GM23338 (cell line): ENCODE measurements around the gene QRICH2.

Experiments used
- CTCF ChIP-seq, 2 experiments: fragments of 200-600 bp in 1 of 2; sonication (generic) in 1 of 2; conservative IDR thresholded peaks; 2 replicates each; pipeline versions ENCODE4 v1.5.1 to v1.6.1; 2016 to 2017; ENCODE audit warnings: antibody characterized with exemption in 2 of 2, low read depth in 2 of 2, mild to moderate bottlenecking in 2 of 2, moderate library complexity in 1 of 2
- EZH2 ChIP-seq: fragments of 200-600 bp; sonication (generic); IDR thresholded peaks from one replicate; pipeline ENCODE4 v1.8.0; 2017; ENCODE audit warnings: antibody characterized with exemption, mild to moderate bottlenecking, low read depth; ENCODE audit not compliant: unreplicated experiment
- POLR2AphosphoS5 ChIP-seq: IDR thresholded peaks from 2 replicates; pipeline ENCODE4 v1.6.1; 2016; ENCODE audit warnings: antibody characterized with exemption, low read depth
- TF ChIP-seq, protein P1 (sequence below): IDR thresholded peaks from 2 replicates; pipeline ENCODE4 v1.6.1; 2016; ENCODE audit warnings: antibody characterized with exemption

DNA sequence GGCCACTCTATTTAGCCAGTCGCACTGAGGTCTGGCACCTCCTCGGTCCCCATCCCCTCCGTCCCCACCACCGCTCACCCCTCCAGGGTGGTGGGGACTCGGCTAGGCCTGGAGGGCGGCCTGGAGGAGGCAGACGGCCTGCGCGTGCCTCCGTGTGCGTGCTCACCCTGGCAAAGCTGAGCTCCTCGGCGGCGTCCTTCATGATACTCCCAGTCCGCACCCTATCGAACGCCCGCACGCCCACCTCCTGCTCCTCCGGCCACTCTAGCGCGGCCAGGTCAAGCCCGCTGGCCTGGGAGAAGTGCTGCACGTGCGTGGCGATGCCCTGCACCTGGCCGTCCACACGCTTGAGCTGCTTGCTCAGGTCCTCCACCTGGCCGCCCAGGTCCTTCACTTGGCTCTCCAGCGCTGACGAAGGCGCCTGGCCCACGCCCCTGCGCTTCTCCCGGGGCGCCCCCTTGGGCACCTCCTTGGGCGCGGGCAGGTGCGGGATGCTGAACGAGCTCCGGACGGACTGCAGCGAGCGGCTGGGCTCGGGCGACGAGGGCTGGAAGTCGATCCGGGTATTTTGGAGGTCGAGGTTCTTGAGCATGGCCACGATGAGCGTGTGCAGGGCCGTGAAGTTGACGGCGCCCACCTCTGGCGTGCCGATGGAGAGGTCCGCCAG, 644 bp downstream of the QRICH2 start:
- TF ChIP-seq CTCF (conservative IDR thresholded peaks at IDR 0.05; ENCODE audit: low read depth in 2 of 2) (no peak), POLR2AphosphoS5 (no peak), EZH2 (no peak)
- TF ChIP-seq, protein P1, sequence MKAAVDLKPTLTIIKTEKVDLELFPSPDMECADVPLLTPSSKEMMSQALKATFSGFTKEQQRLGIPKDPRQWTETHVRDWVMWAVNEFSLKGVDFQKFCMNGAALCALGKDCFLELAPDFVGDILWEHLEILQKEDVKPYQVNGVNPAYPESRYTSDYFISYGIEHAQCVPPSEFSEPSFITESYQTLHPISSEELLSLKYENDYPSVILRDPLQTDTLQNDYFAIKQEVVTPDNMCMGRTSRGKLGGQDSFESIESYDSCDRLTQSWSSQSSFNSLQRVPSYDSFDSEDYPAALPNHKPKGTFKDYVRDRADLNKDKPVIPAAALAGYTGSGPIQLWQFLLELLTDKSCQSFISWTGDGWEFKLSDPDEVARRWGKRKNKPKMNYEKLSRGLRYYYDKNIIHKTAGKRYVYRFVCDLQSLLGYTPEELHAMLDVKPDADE = no peak
